GM12874 (cell line): Measurements from ENCODE around the gene ZNF583.

Source experiments
- CTCF ChIP-seq: IDR thresholded peaks from 2 replicates; pipeline ENCODE4 v1.5.1; 2011; ENCODE audit warnings: low read depth, mild to moderate bottlenecking, control low read depth, low read length, moderate library complexity; ENCODE audit not compliant: insufficient read depth

Gene ZNF583

GRCh38 chr19:56403764-56404704, at the start of gene ZNF583:
TSS of gene ZNF583 (plus strand) at chr19:56404332. CDS start at chr19:56407115, 2,783 bp downstream.
- TF ChIP-seq CTCF: no peak

GRCh38 chr19:56355517-56355916, 48.6 kb upstream of the ZNF583 start:
- no peak for TF ChIP-seq CTCF

- no peak for TF ChIP-seq CTCF
Observed at GRCh38 chr19:56356944-56357343, 47.2 kb upstream of the ZNF583 start.

- TF ChIP-seq CTCF: no peak
Observed at GRCh38 chr19:56360841-56361240, 43.3 kb upstream of the ZNF583 start.

- TF ChIP-seq CTCF: no peak
Observed at GRCh38 chr19:56367829-56368711, 36.1 kb upstream of the ZNF583 start.

- TF ChIP-seq CTCF: no peak
Observed at GRCh38 chr19:56369886-56370676, 34.1 kb upstream of the ZNF583 start.
